Activated CD4-positive, alpha-beta T cell treated with anti-CD3 and anti-CD28 coated beads for 48 hours (primary cell): ENCODE results near the gene LRIT3.
A peak's percentile ranks its signal among the peaks of the same experiment; 100 is the strongest.

Source experiments
- DNase-seq: peaks from one replicate; pipeline ENCODE4 v3.0.0-alpha.2; 2020

The LRIT3 gene

GRCh38 chr4:109847896-109848442 lies at the start of gene LRIT3:
Gene LRIT3, plus strand, starts transcription at chr4:109848107. Its CDS starts 95 bp downstream, at chr4:109848202.
- no peak for DNase-seq

- no peak for DNase-seq
Measured at GRCh38 chr4:109798866-109799265, 49.0 kb upstream of the LRIT3 start.

- DNase-seq = no peak
Measured at GRCh38 chr4:109801099-109801789, 46.7 kb upstream of the LRIT3 start.

GRCh38 chr4:109801895-109802319 lies 46.0 kb upstream of the LRIT3 start, which contains the start of gene CFI:
Gene CFI, minus strand, starts transcription at chr4:109801999. Its CDS starts 28 bp downstream, at chr4:109801971.
- no peak for DNase-seq

GRCh38 chr4:109803924-109804571 lies 43.9 kb upstream of the LRIT3 start:
- peak; percentile 17 for DNase-seq

GRCh38 chr4:109809655-109810054 lies 38.3 kb upstream of the LRIT3 start:
- DNase-seq = no peak

GRCh38 chr4:109810552-109811387 lies 37.1 kb upstream of the LRIT3 start:
- DNase-seq = no peak

GRCh38 chr4:109811707-109812106 lies 36.2 kb upstream of the LRIT3 start:
- DNase-seq = no peak

GRCh38 chr4:109815151-109816081 lies 32.5 kb upstream of the LRIT3 start, which contains the start of gene GAR1:
Gene GAR1, plus strand, starts transcription at chr4:109815762. Its CDS starts 403 bp downstream, at chr4:109816165.
- DNase-seq = peak; percentile 92

- peak; percentile 60 for DNase-seq
Measured at GRCh38 chr4:109816082-109816442, 31.8 kb upstream of the LRIT3 start.

GRCh38 chr4:109816894-109817293 lies 31.0 kb upstream of the LRIT3 start:
- DNase-seq = no peak

- DNase-seq = no peak
Measured at GRCh38 chr4:109818268-109818667, 29.6 kb upstream of the LRIT3 start.

GRCh38 chr4:109820563-109820962 lies 27.3 kb upstream of the LRIT3 start:
- no peak for DNase-seq

GRCh38 chr4:109821185-109821584 lies 26.7 kb upstream of the LRIT3 start:
- no peak for DNase-seq

GRCh38 chr4:109826719-109827118 lies 21.2 kb upstream of the LRIT3 start:
- no peak for DNase-seq

- DNase-seq = no peak
Measured at GRCh38 chr4:109827672-109828071, 20.2 kb upstream of the LRIT3 start, which contains the start of gene RRH. Gene RRH, plus strand, starts transcription at chr4:109827972. Its CDS starts 56 bp downstream, at chr4:109828028.

GRCh38 chr4:109833756-109834155 lies 14.2 kb upstream of the LRIT3 start:
- no peak for DNase-seq

GRCh38 chr4:109836985-109837384 lies 10.9 kb upstream of the LRIT3 start:
- no peak for DNase-seq

- no peak for DNase-seq
Measured at GRCh38 chr4:109846395-109847098, 1.4 kb upstream of the LRIT3 start.

- DNase-seq = no peak
Measured at GRCh38 chr4:109848501-109848900, 594 bp downstream of the LRIT3 start.

- DNase-seq = no peak
Measured at GRCh38 chr4:109850601-109851000, 2.7 kb downstream of the LRIT3 start.
